GM12874 (cell line): ENCODE measurements around the gene EEFSEC.

Source experiments
- TF ChIP-seq, protein P1 (sequence below): IDR thresholded peaks from 2 replicates; pipeline ENCODE4 v1.5.1; 2011; ENCODE audit warnings: low read depth, mild to moderate bottlenecking, control low read depth, low read length, moderate library complexity; ENCODE audit not compliant: insufficient read depth

EEFSEC gene

DNA sequence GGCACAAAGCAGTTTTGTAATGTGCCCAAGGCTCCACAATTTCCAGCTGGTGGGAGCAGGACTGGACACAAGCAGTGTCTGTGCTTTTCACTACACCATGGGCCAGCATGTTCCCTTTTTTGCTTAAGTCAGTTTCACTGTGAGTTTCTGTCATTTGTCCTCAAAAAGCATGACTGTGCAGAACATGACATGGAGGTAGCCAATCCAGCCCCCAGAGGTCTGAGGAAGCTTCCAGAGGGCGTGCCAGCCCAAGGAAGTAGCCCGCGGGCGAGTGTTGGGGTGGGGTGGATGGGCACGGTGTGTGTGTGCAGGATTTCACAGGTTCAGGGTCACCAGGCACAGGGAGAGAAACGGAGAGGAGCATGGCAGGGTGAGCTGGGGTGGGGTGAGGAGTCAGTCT is 8.0 kb upstream of the EEFSEC start:
- TF ChIP-seq, protein P1, sequence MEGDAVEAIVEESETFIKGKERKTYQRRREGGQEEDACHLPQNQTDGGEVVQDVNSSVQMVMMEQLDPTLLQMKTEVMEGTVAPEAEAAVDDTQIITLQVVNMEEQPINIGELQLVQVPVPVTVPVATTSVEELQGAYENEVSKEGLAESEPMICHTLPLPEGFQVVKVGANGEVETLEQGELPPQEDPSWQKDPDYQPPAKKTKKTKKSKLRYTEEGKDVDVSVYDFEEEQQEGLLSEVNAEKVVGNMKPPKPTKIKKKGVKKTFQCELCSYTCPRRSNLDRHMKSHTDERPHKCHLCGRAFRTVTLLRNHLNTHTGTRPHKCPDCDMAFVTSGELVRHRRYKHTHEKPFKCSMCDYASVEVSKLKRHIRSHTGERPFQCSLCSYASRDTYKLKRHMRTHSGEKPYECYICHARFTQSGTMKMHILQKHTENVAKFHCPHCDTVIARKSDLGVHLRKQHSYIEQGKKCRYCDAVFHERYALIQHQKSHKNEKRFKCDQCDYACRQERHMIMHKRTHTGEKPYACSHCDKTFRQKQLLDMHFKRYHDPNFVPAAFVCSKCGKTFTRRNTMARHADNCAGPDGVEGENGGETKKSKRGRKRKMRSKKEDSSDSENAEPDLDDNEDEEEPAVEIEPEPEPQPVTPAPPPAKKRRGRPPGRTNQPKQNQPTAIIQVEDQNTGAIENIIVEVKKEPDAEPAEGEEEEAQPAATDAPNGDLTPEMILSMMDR = no peak

DNA sequence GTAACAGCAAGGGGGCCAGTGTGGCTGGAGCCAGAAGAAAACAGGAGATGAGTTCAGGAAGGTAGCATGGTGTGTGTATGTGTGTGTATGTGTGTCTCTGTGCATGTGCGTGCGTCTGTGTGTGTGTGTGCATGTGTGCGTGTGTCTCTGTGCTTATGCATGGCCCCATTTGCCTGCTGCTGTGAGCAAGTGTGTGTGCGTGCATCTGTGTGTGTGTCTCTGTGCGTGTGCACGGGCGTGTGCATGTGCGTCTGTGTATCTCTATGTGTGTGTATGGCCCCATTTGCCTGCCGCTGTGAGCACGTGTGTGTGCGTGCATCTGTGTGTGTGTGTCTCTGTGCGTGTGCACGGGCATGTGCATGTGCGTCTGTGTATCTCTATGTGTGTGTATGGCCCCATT is 7.1 kb upstream of the EEFSEC start:
- TF ChIP-seq, protein P1 = no peak

DNA sequence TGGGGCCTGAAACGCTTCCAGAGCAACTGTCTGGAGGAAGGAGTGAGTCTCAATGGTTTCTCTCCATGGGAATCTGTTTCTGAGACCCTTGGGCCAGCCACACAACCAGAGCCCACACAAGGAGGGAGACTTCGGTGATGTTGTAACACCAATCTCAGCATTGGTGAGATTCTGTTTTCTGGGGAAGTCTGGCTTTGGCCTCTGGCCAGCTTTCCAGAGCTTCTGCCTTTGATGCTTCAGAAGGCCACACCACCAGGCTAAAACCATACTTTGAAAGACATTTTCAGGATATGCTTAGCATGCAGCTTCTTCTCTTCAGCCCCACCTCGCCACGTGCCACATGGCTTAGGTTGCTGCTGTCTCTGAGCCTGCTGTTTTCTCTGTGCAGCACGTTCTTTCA is 3.6 kb upstream of the EEFSEC start:
- TF ChIP-seq, protein P1 = no peak

GRCh38 chr3:128151758-128152274 is 1.5 kb upstream of the EEFSEC start:
- TF ChIP-seq, protein P1 = no peak

GRCh38 chr3:128152419-128153155 is 694 bp upstream of the EEFSEC start:
- TF ChIP-seq, protein P1 = no peak

GRCh38 chr3:128155616-128156360 is 2.5 kb downstream of the EEFSEC start:
- TF ChIP-seq, protein P1 = no peak

GRCh38 chr3:128160661-128161060 is 7.4 kb downstream of the EEFSEC start:
- TF ChIP-seq, protein P1 = no peak
